Endodermal cell (in vitro differentiated cells): Measurements from ENCODE around the gene JAKMIP2. TPM values are rescaled to one million over a fixed set of nuclear protein-coding genes. Genes with fewer than 3 reads are reported as not detected.

Experiments used
- DNase-seq: peaks from one replicate; pipeline ENCODE4 v3.0.0-alpha.2; 2017
- H3K27ac ChIP-seq: 2 replicates; pipeline ENCODE4 v1.5.1; 2013; ENCODE audit warnings: mild to moderate bottlenecking, low read depth, low read length, moderate library complexity
- H3K27me3 ChIP-seq: 2 replicates; pipeline ENCODE4 v1.6.1; 2013; ENCODE audit warnings: mild to moderate bottlenecking, low read length, moderate library complexity; ENCODE audit not compliant: insufficient read depth, control insufficient read depth, poor library complexity, severe bottlenecking
- H3K36me3 ChIP-seq: 2 replicates; pipeline ENCODE4 v1.7.0; 2013; ENCODE audit warnings: mild to moderate bottlenecking, low read length, moderate library complexity; ENCODE audit not compliant: control insufficient read depth, insufficient read depth
- H3K4me1 ChIP-seq: one replicate; pipeline ENCODE4 v1.7.0; 2013; ENCODE audit warnings: low read length; ENCODE audit not compliant: control insufficient read depth, insufficient read depth
- H3K4me3 ChIP-seq: 2 replicates; pipeline ENCODE4 v1.5.1; 2013; ENCODE audit warnings: mild to moderate bottlenecking, low read length, moderate library complexity
- H3K9ac ChIP-seq: 2 replicates; pipeline ENCODE4 v1.6.1; 2013; ENCODE audit warnings: mild to moderate bottlenecking, low read length, moderate library complexity; ENCODE audit not compliant: poor library complexity, severe bottlenecking; ENCODE audit errors: extremely low read depth
- H3K9me3 ChIP-seq: 2 replicates; pipeline ENCODE4 v1.6.1; 2013; ENCODE audit warnings: mild to moderate bottlenecking, low read length, moderate library complexity; ENCODE audit not compliant: control insufficient read depth
- H3K27ac Mint-ChIP-seq: 2 replicates; pipeline ENCODE4 v1.8.0; 2020; ENCODE audit warnings: mixed read lengths
- H3K27me3 Mint-ChIP-seq: 2 replicates; pipeline ENCODE4 v1.8.0; 2021; ENCODE audit warnings: mild to moderate bottlenecking, mixed read lengths; ENCODE audit not compliant: insufficient read depth
- H3K36me3 Mint-ChIP-seq: 2 replicates; pipeline ENCODE4 v1.8.0; 2020; ENCODE audit warnings: low read depth, mixed read lengths
- H3K4me1 Mint-ChIP-seq: 2 replicates; pipeline ENCODE4 v1.8.0; 2020; ENCODE audit warnings: mixed read lengths
- H3K4me3 Mint-ChIP-seq: 2 replicates; pipeline ENCODE4 v1.8.0; 2020; ENCODE audit warnings: mild to moderate bottlenecking, moderate library complexity, mixed read lengths
- H3K9me3 Mint-ChIP-seq: 2 replicates; pipeline ENCODE4 v1.8.0; 2020; ENCODE audit warnings: mild to moderate bottlenecking, mixed read lengths
- CTCF ChIP-seq: fragments of 200-600 bp; sonication (generic); conservative IDR thresholded peaks from 2 replicates; pipeline ENCODE4 v1.5.0; 2021; ENCODE audit warnings: antibody characterized with exemption, mild to moderate bottlenecking
- WGBS, 2 experiments: methylation state at CpG; one replicate each; pipeline versions ENCODE4 v1.1.5 to v1.1.7; 2013; ENCODE audit warnings: missing lambda C conversion rate in 2 of 2, mixed read lengths in 1 of 2; ENCODE audit not compliant: insufficient coverage in 1 of 2, insufficient read length in 1 of 2; 5-methylcytosine and 5-hydroxymethylcytosine counted together
- total RNA-seq, 2 donors: library from RNA; stranded (reverse); fragmentation: NEBNext Ultra II Directional in 1 of 2; extraction: Animal tissue kit (Norgen Biotek cat#: 25700) in 1 of 2; gene quantifications; 2 replicates in 1 of 2; 3 replicates in 1 of 2; pipeline ENCODE4 v1.2.1, GENCODE V29; 2021

JAKMIP2 gene
- total RNA-seq, 2 donors from 2014 or later = 6.9 to 16.7 TPM

DNA sequence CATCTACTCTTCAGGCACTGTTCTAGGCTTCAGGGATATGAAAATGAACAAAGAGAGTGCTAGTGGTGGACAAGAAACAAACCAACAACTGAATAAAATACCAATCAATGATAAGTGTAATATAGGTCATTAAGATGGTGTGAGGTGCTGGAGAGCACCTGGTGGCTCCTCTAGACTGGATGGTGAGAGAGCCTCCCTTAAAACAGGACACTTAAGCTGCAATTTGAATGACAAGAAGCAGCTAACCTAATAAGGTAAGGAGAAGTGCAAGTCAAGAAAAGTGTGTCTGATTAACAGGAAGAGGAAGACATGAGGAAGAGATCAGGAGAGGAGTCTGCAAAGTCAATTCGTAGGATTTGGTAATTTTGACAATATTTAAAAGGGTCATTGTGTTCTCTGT, 23.1 kb downstream of the JAKMIP2 start:
- no peaks in the 10 kb centered on the region for H3K36me3 Mint-ChIP-seq
- Histone ChIP-seq H3K36me3 (no peaks in the 10 kb centered on the region), H3K9ac (no peak overlapping the region), H3K4me1 (no peaks in the 10 kb centered on the region), H3K4me3 (no peak overlapping the region), H3K9me3 (no peaks in the 10 kb centered on the region), H3K27ac (no peak overlapping the region), H3K27me3 (no peaks in the 10 kb centered on the region)
- no peaks in the 10 kb centered on the region for H3K27me3 Mint-ChIP-seq
- DNase-seq = no peak
- no peak overlapping the region for H3K4me3 Mint-ChIP-seq
- no peak for TF ChIP-seq CTCF
- no peaks in the 10 kb centered on the region for H3K9me3 Mint-ChIP-seq
- 70 to 92% methylated on average over 1 of the region's 1 CpG for WGBS, 2 experiments
- no peak overlapping the region for H3K27ac Mint-ChIP-seq
- H3K4me1 Mint-ChIP-seq = peaks cover 4% of the 10 kb centered on the region

DNA sequence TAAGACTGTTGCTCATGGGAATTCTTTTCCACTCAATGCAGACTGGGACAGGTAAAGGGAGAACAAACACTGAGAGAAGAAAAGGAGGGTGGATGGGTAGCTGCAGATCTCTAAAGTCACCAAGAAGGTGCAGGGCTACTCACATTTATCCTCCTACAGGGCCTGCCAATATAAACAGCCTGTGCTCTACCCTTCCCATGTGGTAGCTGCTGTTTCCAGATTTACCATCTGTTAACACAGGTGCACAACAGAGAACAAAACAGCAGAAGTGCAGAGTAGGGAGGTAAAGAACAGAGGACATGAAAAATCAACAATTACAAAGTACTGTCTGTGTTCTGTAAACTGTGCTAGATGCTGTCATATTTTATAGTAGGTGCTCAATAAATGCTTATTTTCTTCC, 26.0 kb downstream of the JAKMIP2 start:
- H3K4me1 ChIP-seq = no peaks in the 10 kb centered on the region
- no peak overlapping the region for H3K27ac ChIP-seq
- H3K4me3 Mint-ChIP-seq = no peak overlapping the region
- H3K36me3 ChIP-seq = no peaks in the 10 kb centered on the region
- H3K4me1 Mint-ChIP-seq = peaks cover 9% of the 10 kb centered on the region
- no peak overlapping the region for H3K27ac Mint-ChIP-seq
- no peaks in the 10 kb centered on the region for H3K27me3 Mint-ChIP-seq
- no peak for DNase-seq
- no peaks in the 10 kb centered on the region for H3K27me3 ChIP-seq
- no peak overlapping the region for H3K9ac ChIP-seq
- H3K36me3 Mint-ChIP-seq = no peaks in the 10 kb centered on the region
- TF ChIP-seq CTCF = no peak
- H3K4me3 ChIP-seq = no peak overlapping the region
- H3K9me3 ChIP-seq = no peaks in the 10 kb centered on the region
- no peaks in the 10 kb centered on the region for H3K9me3 Mint-ChIP-seq

GRCh38 chr5:147754372-147755122, 28.0 kb downstream of the JAKMIP2 start:
- Mint-ChIP-seq H3K27me3 (no peaks in the 10 kb centered on the region), H3K36me3 (no peaks in the 10 kb centered on the region), H3K4me3 (no peak overlapping the region), H3K27ac (no peak overlapping the region), H3K9me3 (no peaks in the 10 kb centered on the region), H3K4me1 (peaks cover 21% of the 10 kb centered on the region)
- WGBS, 2 experiments = 88 to 91% methylated on average over 2 to 3 of the region's 3 CpGs
- no peak for TF ChIP-seq CTCF
- no peaks in the 10 kb centered on the region for H3K36me3 ChIP-seq
- H3K4me1 ChIP-seq = peaks cover under 1% of the 10 kb centered on the region
- H3K4me3 ChIP-seq = no peak overlapping the region
- H3K9ac ChIP-seq = no peak overlapping the region
- H3K27me3 ChIP-seq = no peaks in the 10 kb centered on the region
- DNase-seq = no peak
- H3K9me3 ChIP-seq = no peaks in the 10 kb centered on the region
- H3K27ac ChIP-seq = no peak overlapping the region
